Measurements from ENCODE around the gene TBX4.

Gene TBX4

GRCh38 chr17:61457226-61457983 is 5.2 kb downstream of the TBX4 start:
- no peak for DNase-seq (ENCODE audit: insufficient read length, low spot score)
- no peak for TF ChIP-seq CTCF (IDR thresholded peaks at IDR 0.05; ENCODE audit: insufficient read depth, missing control alignments)
- no peak for FAIRE-seq

- DNase-seq (ENCODE audit: insufficient read length, low spot score) = no peak
- FAIRE-seq = no peak
Observed at GRCh38 chr17:61458000-61458399, 5.8 kb downstream of the TBX4 start.

GRCh38 chr17:61458421-61459141 is 6.4 kb downstream of the TBX4 start:
- no peak for FAIRE-seq
- DNase-seq (ENCODE audit: insufficient read length, low spot score) = no peak
- TF ChIP-seq CTCF (IDR thresholded peaks at IDR 0.05; ENCODE audit: insufficient read depth, missing control alignments) = no peak

More at GRCh38 chr17:61458000-61458399, 5.8 kb downstream of the TBX4 start:
- TF ChIP-seq CTCF (IDR thresholded peaks at IDR 0.05; ENCODE audit: insufficient read depth, missing control alignments) = no peak

GRCh38 chr17:61459142-61459809 is 7.1 kb downstream of the TBX4 start:
- no peak for FAIRE-seq
- TF ChIP-seq CTCF (IDR thresholded peaks at IDR 0.05; ENCODE audit: insufficient read depth, missing control alignments) = no peak

GRCh38 chr17:61459939-61460718 is 7.9 kb downstream of the TBX4 start:
- no peak for DNase-seq (ENCODE audit: insufficient read length, low spot score)
- FAIRE-seq = no peak
- no peak for TF ChIP-seq CTCF (IDR thresholded peaks at IDR 0.05; ENCODE audit: insufficient read depth, missing control alignments)

More at GRCh38 chr17:61459142-61459809, 7.1 kb downstream of the TBX4 start:
- no peak for DNase-seq (ENCODE audit: insufficient read length, low spot score)

GRCh38 chr17:61460796-61461585 is 8.8 kb downstream of the TBX4 start:
- FAIRE-seq = no peak
- DNase-seq (ENCODE audit: insufficient read length, low spot score) = no peak
- no peak for TF ChIP-seq CTCF (IDR thresholded peaks at IDR 0.05; ENCODE audit: insufficient read depth, missing control alignments)

Measured in D721Med (cell line).